GM21447 (cell line): ENCODE results near the gene MCF2L2.

Experiments
- ATAC-seq: cut with Tn5 transposase; IDR thresholded peaks from one replicate; pipeline ENCODE4 v1.9.1; 2021; ENCODE audit not compliant: unreplicated experiment

The MCF2L2 gene

DNA sequence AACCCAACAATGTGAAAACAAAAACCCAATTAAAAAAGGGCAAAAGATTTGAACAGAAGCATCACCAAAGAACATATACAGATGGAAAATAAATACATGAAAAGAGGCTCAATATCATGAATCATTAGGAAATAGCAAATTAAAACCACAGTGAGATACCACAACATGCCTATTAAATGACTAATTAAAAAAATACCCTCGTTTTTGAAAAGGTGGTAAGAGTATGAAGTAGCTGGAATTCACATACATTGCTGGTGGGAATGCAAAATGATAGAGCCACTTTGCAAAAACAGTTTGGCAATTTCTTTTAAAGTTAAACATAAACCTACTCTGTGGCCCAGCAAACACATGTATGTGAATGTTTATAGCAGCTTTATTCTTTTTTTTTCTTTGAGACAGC is 99.6 kb downstream of the MCF2L2 start:
- no peak for ATAC-seq

DNA sequence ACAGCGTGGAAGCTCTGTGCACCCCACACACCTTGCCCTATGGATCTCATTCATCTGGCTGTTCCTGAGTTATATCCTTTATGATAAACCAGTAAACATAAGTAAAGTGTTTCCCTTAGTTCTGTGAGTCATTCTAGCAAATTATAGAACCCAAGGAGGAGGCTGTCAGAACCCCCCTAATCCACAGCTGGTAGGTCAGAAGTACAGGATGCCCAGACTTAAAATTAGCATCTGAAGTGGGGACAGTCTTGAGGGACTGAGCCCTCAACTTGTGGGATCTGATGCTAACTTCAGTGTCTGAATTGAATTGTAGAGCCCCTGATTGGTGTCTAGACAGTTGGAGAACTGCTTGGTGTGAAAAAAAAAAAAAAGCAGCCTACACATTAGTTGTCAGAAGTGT is 100.3 kb downstream of the MCF2L2 start:
- no peak for ATAC-seq

DNA sequence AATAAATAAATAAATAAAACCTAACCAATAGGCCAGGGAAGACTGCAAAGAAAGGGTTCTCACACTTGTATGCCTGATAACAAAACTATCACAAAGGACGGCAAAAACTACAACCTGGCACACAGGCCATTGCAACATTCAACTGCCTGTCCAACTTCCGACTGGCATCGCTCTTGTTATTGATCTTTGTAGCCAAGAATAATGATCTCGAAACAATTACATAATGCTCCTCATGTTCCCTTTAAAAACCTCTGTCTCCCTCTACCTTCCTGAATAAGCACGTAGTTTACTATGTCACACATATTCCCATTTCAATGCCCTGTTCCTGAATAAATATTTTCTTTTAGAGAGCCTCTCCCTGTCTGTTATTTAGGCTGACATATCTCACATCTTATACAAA is 101.1 kb downstream of the MCF2L2 start:
- no peak for ATAC-seq

DNA sequence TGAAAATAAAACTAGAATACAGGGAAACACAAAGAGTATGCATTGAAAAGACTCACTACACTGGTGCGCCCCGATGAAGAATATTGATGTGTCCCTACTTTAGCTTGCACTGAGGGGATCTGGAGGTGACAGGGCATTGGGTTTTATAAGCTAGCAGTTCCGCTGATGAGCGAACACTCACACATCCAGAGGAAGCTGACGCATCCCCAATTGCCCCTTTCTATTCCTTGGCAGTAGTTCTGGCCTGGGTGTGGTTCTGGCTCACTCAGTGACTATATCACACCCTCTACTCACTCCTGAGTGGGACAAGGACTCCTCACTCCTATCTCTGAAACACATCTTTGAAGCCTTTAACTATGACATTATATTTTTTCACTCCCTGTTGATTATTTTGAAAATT is 104.3 kb downstream of the MCF2L2 start:
- ATAC-seq = no peak

DNA sequence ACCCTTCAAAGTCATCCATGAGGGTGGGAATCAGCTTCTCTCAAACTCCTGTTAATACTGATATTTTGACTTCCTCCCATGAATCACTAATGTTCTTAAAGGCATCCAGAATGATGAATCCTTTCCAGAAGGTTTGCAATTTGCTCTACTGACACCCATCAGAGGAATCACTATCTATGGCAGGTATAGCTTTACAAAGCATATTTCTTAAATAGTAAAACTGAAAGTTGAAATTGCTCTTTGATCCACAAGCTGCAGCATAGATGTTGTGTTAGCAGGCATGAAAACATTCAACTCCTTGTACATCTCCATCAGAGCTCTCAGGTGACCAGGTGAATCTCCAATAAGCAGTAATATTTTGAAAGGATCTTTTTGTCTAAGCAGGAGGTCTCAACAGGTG is 109.0 kb downstream of the MCF2L2 start:
- ATAC-seq = no peak

DNA sequence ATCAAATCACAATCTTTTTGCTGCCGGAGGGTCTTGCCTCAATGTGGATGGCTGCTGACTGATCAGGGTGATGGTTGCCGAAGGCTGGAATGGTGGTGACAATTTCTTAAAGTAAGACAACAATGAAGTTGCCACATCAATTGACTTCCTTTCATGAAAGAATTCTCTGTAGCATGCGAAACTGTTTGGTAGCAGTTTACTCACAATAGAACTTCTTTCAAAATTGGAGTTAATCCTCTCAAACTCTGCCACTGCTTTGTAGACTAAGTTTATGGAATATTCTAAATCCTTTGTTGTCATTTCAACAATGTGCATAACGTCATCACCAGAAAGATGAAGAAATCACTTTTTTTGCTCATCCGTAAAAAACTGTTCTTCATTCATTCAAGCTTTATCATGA is 109.5 kb downstream of the MCF2L2 start:
- no peak for ATAC-seq

DNA sequence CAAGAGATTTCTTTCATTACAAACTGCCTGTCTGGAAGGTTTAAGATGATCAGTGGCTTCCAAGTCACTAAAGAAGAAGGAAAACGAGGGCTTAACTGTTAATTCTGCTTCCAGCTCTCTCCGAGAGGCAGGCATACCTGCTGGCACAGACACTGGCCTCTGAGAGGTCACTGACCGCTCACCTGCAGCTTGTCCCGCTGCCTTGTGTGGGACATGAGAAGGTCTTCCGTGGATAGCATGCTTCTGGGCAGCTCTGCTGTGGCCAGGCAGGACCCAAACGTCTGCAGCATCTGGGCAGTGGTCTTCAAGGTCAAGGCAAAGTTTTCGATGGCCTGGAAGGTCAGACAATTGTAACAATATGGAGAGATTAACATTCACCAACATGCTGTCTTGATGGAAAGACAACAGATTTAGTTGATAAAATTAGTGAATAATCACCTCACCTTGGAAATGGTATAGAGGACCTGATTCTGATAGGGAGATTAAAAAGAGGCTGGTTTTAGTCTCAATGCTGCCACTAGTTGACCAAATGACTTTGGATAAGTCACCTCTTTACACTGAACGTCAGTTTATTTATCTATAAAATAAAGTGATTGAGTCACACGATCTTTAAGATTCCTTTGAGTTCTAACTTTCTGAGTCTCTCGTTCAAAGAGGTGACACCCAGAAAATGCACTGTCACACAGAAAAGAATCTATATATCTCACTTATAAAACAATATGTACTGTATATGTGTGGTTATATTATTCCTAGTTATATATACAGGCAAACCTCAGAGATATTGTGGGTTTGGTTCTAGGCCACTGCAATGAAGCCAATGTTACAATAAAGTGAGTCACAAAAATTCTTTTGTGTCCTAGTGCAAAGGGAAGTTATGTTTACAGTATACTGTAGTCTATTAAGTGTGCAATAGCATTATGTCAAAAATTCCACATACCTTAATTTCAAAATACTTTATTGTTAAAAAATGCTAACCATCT is 110.2 kb downstream of the MCF2L2 start:
- no peak for ATAC-seq

DNA sequence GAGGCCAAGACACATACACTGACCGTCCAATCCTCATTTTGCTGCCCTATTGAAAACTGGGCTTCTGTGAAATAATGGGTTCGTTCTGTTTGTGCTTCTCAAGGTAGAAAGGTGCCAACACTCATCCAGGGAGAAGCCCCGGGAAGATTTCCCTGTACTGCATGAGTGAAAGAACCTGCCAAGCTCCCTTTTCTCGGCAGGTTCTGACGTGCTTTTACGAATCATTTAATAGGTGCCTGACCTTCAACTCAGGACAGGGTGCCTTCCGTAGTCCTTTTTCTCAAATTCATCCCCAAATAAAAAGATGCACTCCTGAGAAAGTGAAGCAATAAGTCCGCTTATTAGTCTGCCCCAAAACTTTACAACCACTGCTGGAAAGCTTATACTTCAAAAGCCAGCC is 111.1 kb downstream of the MCF2L2 start:
- no peak for ATAC-seq

DNA sequence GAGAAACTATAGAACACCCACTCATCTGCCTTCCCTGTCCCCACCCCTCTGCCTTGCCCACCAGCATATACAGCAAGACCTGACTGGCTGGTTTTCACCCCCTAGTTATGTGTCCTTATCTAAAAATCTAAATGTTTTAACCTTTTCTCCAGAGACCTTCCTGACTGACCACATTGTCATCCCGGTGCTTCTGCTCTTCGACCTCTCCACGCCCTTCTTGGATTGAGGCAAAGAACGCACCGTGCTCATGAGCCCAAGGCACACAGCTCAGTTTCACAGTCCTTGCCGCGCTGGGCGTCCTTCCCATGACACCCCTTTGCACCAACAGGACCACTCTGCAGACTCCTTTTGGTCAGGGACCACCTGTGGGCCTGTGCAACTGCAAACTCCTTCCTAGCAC is 112.7 kb downstream of the MCF2L2 start:
- no peak for ATAC-seq

DNA sequence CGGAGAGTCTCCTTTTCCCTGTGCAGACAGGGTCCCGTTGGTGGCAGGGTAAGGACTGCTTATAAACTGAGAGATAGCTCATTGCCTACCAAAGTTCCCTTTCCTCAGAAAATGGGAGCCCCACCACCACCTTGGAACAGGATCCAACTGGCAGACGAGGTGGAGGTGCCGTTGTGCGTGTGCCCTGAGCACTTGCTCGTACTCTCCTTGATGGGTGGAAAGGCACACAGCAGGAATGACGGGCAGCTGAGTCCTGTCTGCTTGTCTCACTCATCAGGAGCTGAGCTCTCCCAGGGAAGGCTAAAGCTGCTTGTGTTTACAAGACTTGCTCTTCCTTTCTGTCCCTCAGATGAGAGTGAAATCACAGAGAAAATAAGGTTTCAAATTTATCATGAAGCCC is 114.7 kb downstream of the MCF2L2 start:
- no peak for ATAC-seq

DNA sequence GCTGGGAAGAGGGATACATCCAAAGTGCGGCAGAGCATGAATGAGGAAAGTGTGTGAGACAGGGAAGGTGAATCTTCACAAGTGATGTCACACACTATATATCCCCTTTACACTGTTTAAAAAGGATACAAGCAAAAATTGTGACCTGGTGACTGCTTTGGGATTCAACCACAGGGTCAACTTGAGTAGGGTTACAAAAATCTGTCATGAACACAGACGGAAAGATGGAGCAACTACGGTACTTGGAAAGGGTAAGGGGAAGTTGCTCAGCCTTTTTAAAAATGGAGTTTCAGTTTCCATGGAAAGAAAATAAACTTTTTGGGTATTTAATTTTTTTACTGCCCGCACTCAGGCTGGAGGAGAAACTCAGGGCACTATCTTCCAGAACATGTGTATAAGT is 115.1 kb downstream of the MCF2L2 start:
- no peak for ATAC-seq

DNA sequence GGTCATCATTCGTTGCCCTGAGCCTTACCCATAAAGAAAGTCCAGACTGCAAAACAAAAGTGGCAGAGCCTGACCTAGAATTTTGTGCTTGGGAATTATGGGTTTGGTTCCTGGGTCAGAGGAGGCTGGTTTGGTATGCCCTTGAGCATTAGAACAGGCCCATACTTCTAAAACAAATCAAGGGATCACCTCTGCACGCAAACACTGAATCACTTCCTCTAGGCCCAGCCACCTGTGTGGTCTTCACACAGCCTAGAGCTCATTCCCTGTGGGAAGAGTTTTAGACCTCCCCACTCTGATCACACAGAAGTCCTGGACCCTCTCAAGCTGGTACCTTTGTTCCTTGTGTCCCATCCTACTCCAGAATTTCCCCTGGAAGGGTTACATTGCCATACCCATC is 116.0 kb downstream of the MCF2L2 start:
- no peak for ATAC-seq

DNA sequence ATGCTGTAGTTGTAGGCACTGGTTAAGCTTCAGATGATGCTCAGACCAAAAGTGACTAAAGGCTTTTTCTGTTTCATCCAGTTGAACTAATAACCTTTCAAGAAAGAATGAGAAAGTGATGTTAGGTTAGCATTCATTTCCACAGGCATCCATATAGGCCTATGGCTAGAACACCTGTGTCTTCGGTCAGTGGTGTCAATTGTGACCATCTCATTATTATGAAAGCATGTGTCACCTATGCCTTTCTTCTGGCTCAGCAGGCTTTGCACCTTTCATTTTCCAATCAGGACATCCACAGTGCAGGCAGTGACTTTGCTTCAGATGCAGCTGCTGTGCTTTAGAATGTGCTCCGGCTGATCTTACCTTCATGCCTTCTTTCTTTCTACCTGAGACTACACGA is 117.5 kb downstream of the MCF2L2 start:
- no peak for ATAC-seq

DNA sequence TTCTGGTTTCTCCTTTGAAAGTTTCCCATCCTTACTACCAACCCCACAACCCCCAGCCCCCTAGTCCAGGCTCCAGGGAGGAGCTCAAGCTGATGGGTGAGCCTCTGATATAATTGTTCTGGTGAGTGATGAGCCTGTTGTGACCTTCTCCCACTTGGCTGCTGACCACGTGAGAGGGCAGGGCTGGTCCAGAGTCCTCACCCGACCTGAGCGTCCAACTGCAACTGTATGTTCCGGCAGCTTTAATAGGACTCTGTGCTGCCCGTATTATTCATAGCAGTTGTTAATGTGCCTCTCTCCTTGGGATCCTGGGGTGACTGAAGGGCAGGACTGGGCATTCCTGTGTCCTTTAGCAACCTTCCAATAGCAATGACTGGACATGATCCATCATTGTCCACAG is 119.1 kb downstream of the MCF2L2 start:
- ATAC-seq = no peak

DNA sequence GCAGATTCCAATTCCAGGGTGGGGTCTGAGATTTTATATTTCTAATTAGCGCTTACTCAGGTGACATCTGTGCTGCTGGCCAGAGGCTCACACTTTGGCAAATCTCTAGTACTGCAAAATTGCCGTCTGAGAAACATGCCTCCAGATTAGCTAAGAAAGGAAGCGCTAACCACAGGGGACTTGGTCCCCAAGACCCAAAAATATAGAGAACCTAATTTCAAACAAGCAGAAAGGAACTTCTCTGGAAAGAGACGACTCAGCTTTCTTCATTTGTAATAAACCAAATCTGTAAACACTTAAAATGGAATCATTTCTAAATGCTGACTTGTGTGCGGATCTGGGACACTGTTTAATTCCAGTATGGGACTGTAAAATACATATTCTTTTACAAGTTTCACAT is 119.7 kb downstream of the MCF2L2 start:
- no peak for ATAC-seq

DNA sequence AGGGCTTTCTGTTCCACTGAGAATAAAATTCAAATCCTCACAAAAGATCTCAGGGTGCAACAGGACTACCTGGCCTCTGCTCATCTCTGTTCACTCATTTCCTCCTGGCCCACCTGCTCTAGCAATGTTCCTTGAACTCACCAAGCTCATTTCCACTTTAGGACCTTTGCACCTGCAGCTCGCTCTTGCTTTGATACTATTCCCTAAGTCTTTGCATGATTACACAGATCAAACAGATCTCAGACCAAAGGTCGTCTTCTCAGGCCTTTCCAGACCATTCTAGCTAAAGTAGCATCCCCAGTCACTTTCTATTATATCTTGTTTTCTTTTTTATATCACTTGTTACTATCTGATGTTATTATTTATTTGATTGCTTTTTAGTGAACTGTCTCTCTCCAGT is 120.7 kb downstream of the MCF2L2 start:
- no peak for ATAC-seq

DNA sequence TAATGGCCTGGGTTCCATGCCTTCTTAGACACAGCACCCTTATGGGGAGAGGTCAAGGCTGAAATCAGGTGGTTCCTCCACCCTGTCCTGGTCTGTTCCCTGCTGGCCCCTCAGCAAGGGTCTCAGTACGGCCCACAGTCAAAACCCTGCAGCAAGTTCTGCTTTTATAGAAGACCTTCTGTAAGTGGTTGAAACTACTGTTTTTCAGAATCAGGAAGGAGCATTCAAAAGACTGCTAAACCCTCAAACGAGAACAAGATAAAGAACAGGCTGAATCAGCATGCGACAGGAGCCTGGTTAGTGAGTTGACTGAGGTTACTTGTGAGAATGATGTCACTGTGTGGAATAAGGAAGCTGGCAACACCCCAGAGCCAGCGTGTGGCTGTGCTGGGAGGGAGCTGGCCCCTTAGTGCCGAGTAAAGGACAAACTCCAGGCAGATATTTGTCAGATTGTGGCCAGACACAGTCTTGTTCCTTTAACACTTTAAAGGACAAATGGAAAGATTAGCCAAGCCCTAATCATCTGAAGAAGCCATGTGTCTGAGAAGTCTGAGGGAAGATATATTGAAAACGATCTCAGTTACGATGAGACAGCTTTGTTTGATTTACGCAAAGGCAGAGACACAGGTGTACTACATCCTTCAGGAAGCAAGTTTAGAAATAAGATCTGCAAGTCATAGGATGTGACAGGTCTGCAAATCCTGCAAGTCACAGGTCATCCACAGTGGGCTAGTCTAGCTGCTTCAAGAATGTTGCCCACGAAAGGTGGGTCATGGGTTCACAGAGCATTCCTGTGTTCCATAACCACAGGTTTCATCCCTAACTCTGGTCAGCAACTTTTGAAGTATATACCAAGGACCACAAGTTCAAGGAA is 121.4 kb downstream of the MCF2L2 start:
- ATAC-seq = peak; percentile 85

DNA sequence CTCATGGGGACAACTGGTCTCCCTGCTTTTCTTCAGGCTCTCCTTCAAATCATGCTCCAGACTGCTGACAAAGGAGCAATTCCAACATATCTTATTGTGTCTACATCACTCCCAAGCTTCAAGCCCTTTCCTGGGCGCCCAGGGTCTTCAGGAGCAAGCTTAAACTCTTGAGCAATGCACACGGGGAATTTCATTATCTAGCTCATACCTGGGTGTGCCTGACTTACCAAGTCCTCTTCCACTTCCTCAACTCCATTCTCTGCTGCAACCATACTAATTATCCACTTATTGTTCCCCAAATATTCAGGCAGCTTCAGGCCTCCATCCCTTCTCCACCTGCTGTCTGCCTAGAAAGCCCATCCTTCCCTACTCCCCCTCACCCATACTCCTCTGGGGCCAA is 124.7 kb downstream of the MCF2L2 start:
- ATAC-seq = no peak

DNA sequence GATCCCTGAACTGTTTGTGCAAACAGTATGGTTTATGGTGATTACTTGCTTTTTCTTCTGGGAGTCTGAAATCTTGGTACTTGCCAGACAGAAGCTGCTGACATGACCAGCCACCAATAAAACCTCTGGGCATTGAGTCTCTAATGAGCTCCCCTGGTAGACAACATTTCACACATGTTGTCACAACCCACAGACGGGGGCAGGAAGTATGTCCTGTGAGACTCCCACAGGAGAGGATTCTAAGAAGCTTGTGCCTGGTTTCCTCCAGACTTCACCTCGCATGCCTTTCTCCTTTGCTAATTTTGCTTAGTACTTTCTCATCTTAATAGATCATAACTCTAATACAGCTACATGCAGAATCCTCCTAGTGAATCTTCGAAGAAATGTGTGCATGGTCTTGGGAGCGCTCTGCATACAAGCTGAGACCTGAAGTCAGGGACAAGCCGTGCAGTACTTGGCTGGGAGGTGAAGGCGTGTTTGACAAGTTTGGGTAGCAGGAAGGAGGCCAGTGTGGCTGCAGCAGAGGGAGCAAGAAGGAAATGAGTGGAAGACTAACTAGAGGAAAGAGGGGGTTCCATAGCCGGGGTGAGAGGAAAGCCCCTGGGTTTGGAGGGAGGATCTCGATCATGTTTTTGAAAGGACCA is 126.4 kb downstream of the MCF2L2 start:
- ATAC-seq = no peak

DNA sequence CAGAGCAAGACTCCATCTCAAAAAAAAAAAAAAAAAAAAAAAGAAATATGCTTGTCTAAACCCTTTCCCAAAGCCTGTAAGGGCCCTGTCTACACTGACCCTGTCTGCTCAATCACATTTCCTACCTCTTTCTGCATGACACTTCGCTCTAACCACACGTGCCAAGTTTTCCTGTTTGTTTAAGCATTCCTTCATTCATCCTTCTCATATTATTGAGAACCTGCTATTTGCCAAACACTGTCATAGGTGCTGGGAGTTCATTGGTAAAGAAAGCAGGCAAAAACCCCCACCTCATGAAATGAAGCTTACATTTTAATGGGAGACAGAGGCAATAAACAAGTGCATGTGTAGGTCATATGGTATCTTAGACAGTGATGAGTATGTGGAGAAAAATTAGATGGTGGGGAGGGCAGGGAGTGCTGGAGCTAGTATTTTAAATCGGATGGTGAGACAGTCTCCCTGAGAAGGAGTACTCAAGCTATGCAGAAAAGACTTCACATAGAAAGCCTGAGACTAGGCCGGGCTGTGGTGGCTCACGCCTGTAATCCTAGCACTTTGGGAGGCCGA is 127.3 kb downstream of the MCF2L2 start:
- no peak for ATAC-seq

DNA sequence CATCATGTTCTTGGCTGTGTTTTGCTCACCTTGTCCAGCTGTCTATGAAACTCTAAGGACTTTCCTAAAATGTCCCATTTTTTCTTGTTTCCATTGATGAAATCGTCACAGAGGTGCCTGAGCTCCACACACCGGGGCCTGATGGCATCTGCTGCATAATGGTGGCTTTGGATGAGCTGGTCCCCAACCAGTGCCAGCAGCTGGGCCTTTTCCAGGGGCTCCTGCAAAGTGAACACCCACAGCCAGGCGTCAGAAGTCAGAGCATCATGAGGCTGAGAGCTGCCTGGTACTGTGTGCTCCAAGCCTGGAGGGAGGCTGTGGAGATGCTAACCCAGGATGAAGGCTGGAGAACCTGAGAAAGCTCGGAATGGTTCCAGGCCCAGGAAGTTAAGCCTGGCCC is 128.4 kb downstream of the MCF2L2 start:
- ATAC-seq = no peak
